DLD1 (cell line): Measurements from ENCODE around the gene EDA.

Experiments used
- in situ Hi-C: cut with HindIII; loops from 2 replicates; pipeline ENCODE4 v1.10.0; 2017; ENCODE audit warnings: low sequenced_read_pairs

Gene EDA

DNA sequence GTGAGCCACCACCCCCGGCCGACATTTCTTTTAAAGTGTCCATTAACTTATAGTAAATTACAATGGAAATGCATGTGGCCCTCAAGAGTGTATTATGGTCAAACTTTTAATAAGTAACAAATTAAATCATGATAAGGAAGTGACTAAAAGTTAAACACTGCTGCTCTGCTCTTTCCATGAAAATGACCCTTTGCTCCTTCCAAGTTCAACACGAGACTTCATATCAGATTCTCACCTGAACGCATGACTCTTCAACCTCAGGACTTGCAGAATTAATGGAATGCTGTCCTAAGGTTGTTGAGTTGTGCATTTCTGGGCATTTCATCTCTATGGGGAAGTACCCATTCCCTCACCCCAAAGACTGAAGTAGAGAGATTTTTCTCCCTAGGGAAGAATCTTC, 406.7 kb downstream of the EDA start:
- in situ Hi-C loops, result no loop called here

DNA sequence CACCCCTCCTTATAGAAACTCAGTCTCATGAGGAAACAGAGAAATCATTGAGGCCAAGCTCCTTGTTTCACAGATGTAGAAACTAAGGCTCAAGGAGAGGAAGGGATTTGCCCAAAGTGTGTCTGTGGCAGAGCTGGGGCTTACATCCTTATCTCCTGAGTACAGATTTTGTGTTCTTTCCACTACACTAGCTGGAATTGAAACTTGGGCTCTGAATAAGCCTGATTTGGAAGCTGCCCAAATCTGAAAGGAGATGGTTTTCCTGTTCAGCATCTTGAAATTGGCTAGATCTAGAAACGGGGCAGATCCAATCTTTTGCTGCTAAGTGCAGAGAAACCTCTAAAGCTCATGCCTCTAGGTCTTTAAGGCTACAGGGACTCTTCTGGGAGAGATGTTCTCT, 409.6 kb downstream of the EDA start:
- in situ Hi-C loops, result no loop called here

- in situ Hi-C loops, result no loop called here
Observed at GRCh38 chrX:70026112-70026850, 410.4 kb downstream of the EDA start.

DNA sequence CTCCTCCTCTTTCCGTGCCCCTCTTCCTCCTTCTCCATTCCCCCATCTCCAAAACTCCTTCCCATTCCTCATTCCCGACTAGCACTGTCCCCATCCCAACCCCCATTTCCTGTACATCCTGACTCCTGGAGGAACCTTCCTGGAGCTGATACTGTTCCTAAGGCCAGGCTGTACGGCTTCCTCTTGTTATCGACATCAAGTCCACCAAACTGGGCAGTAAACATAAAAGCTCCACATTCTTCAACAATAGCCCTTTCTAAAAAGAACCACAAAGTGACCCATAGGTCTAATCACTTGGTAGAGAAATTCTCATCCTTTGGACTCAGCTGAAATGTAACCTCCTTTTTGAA, 410.9 kb downstream of the EDA start:
- in situ Hi-C loops, result no loop called here

DNA sequence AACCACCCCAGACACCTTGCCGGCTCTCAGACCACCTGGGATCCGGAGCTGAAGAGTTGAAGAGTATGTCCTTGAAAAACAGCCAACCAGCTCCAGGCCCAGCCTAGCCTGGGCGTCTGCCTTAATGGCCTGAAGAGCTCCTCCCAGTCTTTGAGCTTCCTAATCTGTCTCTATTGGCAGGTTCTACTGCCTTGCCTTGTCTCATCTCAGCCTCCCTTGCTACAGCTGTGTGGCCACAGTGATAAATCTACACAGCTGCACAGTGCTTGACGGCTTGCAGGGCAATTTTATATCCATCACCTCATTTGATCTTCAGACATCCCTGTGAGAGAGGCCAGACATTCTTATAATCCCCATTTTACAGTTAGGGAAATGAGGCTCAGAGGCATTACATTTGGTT, 413.9 kb downstream of the EDA start:
- in situ Hi-C loops, result no loop called here

DNA sequence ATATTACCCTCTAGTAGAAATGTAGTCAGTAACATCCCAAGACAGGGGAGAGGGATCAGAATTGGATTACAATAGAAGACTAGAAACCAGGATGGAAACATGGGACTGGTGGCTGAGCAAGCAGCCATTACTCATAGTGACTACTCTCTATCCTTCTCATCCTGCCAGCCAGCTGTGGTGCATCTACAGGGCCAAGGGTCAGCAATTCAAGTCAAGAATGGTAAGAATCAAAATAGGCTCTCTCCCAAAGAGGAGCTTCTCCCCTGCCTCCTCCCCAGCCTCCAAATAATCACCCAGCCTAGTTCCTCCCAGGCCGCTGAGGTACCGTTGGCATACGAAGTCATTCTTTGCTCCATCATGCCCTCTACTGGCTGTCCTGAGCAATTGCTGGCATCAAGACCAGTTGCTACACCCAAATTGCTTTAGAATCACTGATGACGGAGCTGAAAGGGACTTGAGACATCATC, 414.4 kb downstream of the EDA start:
- in situ Hi-C loops, result no loop called here

GRCh38 chrX:70032792-70033191, 416.9 kb downstream of the EDA start:
- in situ Hi-C loops, result no loop called here

GRCh38 chrX:70033348-70034051, 417.6 kb downstream of the EDA start:
- in situ Hi-C loops, result no loop called here

DNA sequence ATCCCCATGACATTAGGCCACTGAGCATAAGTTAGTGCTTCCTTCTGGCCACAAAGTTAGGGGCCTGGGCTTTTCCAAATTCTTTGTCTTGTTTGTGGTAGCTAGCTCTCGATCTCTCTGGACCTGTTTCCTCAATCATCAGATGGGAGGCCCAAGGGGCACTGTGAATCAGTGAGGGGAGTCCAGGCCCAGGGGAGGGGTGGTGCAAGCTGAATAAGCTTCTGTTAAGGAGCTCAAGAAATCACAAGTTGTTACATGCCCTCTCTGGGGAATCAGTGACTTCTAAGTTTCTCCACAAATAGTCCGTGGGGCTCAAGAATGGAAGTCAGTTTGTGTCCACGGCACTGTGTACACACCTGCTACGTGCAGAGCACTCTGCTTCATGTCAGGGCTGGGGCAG, 418.7 kb downstream of the EDA start:
- in situ Hi-C loops, result no loop called here

GRCh38 chrX:70038515-70038914, 422.6 kb downstream of the EDA start:
- in situ Hi-C loops, result no loop called here

- in situ Hi-C loops, result no loop called here
Observed at GRCh38 chrX:70038951-70039350, 423.0 kb downstream of the EDA start.

GRCh38 chrX:70039758-70040157, 423.8 kb downstream of the EDA start:
- in situ Hi-C loops, result no loop called here

GRCh38 chrX:70041993-70042392, 426.1 kb downstream of the EDA start:
- in situ Hi-C loops, result no loop called here

DNA sequence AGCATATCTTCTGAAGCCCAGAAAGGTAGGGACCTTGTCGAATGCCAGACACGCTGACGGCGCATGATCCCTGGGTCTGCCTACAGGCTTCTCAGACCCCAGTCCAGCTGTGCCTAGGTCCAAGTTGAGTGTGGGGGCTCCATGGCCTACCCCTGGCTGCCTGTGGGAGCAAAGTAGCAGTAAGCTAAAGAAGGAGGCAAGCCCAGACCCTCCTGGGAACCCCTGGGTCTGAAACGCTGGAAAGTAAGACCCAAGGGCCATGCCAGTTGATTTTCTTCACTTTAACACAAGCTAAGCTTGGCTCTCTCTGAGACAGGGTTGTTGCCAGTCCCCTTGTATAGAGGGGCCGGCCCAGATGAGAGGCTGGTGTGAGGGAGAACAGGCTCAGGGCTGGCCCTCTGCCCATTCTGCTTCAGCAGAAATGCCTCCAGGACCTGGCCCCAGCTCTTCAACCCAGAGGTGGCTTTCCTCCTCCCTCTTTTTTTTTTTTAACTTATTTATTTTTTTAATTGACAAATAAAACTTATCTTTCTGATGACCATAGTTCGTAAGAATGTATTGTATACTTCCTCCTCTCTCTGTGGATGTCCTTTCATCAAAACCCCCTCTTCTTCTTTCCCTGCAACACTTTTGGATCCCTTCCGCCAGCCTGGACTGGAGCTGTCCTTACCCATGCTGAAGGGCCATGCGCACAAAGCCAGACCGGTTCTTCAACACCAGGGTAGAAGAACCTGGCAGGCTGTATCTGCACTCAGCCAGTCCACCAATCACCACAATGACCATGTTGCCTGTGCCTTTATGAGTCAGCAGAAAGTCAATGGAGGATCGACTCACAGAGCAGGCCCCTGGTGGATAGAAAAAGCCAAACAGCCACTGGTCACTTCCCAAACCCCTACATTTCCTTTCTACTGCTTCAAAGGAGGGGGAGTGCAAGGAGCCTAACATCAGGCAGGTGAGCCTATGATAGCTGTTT, 426.8 kb downstream of the EDA start:
- in situ Hi-C loops, result no loop called here

- in situ Hi-C loops, result no loop called here
Observed at GRCh38 chrX:70043685-70044084, 427.8 kb downstream of the EDA start.

DNA sequence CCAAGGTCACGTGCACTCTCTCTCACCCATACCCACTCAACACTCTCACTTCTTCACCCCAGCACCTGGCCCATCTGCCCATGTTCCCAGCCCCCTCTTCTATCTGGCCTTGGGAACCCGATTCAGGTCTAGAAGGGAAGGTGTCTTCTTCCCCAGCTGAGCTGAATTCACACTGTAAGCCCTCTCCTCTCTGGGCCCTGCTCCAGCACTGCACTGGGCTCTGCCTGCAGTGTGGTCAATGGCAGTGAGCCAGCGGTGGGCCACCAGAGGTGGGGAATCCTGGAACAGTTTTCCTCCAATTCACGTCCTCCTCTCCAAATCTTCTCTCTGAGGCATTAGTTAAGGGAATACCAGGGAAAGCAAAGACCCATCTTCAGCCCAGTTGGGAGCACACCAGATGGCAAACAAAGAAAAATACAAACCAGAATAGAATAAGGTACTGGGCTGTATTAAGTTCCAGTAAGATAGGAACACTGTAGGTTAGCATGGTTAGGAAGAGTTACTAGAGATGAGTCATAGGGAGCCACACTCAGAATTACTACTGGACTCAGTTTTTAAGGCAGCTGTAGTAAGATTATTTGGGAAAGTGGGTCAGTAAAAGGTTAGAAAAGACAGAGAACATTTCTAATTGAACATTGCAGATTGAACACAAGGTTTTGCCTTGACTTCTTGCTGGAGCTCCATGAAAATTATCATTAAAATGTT, 428.8 kb downstream of the EDA start:
- in situ Hi-C loops, result no loop called here

- in situ Hi-C loops, result no loop called here
Observed at GRCh38 chrX:70046978-70047377, 431.1 kb downstream of the EDA start.

- in situ Hi-C loops, result no loop called here
Observed at GRCh38 chrX:70049406-70049805, 433.5 kb downstream of the EDA start.

GRCh38 chrX:70049925-70050324, 434.0 kb downstream of the EDA start, which contains the start of gene AWAT2:
TSS of gene AWAT2 (minus strand) at chrX:70049938. CDS start at chrX:70049932, 6 bp downstream.
- in situ Hi-C loops, result no loop called here

- in situ Hi-C loops, result no loop called here
Observed at GRCh38 chrX:70052895-70053615, 437.1 kb downstream of the EDA start.
